HK-2 (cell line): ENCODE data around the gene ANKUB1.
A peak's percentile ranks its signal among the peaks of the same experiment; 100 is the strongest.
"Not testable (repeated sequence)": the region's sequence is repeated elsewhere in the genome, so short reads cannot be mapped to it uniquely, and the experiment has no call there.

Experiments used
- DNase-seq: peaks from one replicate; pipeline ENCODE4 v3.0.0-alpha.2; 2018; ENCODE audit not compliant: unreplicated experiment

The ANKUB1 gene, protein sequence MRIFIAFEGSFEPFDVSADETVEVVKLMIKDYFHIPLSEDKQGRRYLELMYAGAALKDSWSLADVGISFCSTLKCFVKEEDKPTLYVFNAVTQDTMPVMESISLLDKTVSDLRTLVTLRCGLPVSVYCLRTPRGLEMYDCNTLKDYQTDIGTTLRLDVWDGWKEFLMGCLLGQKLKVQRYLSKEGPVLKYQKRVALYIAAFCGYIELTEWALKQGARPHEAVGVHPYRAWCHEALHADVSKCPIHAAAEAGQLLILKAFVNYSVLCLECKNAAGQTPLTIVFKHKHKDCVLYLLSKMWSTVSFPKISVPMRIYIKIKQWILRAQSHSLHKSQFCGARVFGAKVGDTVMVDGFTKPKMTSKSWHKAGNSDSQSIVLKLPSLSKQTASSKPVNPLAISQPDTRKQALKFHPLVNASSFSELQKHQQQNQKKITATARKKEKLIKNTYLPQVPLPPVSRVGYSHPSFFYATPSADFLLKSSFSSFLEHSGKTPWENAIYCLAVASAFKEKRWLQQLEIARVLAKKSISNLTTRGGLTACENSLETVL

DNA sequence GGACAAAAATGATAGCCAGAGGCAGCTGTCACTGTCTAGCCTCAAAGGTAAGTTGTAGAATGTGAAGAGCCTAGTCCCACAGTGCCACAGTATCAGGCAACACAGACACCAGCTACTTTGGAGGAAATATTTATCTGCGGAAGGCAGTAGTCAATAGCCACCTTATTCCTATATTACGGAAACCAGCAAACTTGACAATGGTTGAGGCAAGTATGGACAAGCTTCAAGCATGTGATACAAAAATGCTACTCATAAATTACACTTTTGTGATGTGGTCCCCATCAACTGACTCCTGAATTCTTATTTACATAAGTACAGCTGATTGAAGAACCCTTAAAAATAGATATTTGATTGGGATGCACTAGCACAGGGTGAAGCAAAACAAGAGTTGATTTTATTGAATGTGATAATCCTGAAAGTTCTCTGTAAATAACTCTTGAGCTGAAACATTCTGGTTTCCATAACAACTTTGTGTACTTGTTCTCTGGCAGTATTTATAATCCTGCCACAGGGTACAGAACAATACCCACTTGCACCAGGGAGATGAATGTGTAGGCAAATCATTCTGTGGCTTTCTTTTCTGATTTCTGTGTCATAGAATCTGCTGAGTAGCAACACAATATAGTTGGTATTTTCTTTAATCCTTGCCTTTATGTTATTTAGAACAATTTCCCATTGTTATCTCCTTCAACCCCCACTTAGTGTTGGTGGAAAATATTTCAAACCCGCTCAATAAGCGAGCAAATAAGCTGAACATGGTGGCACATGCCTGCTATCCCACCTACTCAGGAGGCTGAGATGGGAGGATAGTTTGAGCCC, at the start of gene ANKUB1:
Gene ANKUB1 (minus strand): TSS at position 103 of the 819 bp plus-strand sequence. CDS start 188 bp downstream, outside the sequence.
- DNase-seq, result no peak

DNA sequence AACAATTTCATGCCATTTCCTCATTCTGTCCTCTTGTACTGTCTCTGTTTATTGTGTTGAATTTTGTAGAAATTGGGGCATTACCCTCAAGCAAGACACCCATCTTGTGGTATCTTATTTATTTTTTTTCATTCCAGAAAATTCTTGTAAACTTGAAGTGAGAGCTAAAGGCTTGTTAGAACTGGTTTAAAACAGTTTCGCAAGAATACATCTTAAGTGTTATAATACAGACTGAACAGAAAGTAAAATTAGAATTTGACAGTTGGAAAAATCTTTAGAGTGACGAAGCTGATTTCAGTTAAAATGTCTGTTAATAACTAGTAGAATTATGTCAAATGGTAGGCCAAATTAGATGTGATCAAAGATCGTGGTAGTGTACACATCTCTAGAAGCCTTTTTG, 47.5 kb upstream of the ANKUB1 start:
- no peak for DNase-seq

DNA sequence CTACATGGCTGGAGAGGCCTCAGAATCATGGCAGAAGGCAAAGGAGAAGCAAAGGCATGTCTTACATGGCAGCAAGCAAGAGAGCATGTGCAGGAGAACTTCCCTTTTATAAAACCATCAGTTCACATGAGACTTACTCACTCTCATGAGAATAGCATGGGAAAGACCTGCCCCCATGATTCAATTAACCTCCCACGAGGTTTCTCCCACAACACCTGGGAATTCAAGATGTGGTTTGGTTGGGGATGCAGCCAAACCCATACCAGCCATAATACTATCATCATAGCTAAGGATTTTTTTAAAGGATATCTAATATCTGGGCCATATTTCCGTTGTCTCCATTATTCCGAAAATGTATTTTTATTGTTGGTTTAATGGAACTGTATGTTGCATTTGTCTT, 47.1 kb upstream of the ANKUB1 start:
- not testable (repeated sequence) for DNase-seq

DNA sequence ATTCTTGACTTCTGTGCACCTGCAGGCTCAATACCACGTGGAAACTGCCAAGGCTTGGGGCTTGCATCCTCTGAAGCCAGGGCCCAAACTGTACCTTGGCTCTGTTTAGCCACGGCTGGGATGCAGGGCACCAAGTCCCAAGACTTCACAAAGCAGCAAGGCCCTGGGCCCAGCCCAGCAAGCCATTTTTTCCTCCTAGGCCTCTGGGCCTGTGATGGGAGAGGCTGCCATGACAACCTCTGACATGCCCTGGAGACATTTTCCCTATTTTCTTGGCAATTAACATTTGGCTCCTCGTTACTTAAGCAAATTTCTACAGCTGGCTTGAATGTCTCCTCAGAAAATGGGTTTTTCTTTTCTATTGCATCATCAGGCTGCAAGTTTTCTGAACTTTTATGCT, 46.1 kb upstream of the ANKUB1 start:
- DNase-seq, result not testable (repeated sequence)

DNA sequence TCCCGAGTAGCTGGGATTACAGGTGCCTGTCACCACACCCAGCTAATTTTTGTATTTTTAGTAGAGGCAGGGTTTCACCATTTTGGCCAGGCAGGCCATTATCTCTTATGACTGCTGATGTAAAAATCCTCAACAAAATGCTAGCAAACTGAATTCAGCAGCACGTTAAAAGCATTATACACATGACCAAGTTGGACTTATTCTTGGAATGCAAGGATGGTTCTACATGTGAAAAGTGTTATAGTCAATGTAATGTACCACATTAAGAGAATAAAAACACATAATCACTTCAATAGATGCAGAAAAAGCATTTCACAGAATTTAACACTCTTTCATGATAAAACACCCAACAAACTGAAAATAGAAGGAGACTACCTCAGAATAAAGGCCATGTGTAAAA, 40.9 kb upstream of the ANKUB1 start:
- no peak for DNase-seq

DNA sequence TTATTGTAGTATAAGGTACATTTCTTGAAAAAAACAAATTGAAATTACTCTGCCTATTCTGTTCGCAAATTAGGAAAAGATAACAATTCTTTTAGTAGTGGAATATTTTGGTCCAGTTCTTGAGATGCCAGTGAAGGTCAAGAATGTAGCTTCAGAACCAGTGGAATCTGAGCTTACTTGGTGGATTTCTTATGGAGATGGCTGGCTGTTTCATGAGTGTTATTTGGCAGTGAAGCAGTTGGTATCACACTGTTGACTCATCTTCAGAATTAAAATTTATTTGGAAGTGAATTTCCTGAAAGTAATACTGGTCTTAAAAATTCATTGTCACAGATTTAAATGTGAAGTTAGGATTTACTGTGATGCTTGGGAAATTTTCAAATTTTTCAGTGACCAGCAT, 39.7 kb upstream of the ANKUB1 start:
- DNase-seq, result no peak

DNA sequence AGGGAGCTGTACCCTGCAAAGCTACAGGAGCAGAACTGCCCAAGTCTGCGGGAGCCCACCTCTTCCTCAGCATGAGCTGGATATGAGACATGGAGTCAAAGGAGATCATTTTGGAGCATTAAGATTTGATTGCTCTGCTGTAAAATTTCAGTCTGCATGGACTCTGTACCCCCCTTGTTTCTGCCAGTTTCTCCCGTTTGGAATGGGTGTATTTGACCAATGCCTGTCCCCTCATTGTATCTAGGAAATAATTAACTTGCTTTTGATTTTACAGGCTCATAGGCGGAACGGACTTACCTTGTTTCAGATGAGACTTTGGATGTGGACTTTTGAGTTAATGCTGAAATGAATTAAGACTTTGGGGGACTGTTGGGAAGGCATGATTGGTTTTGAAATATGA, 39.0 kb upstream of the ANKUB1 start:
- no peak for DNase-seq

DNA sequence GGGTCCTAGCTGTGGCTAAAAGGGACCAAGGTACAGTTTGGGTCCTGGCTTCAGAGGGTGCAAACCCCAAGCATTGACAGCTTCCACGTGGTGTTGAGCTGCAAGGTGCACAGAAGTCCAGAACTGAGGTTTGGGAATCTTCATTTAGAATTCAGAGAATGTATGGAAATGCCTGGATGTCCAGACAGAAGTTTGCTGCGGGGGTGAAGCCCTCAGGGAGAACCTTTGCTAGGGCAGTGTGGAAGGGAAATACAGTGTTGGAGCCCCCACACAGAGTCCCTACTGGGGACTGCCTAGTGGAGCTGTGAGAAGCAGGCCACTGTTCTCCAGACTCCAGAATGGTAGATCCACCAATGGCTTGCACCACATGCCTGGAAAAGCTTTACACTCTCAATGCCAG, 38.5 kb upstream of the ANKUB1 start:
- no peak for DNase-seq

DNA sequence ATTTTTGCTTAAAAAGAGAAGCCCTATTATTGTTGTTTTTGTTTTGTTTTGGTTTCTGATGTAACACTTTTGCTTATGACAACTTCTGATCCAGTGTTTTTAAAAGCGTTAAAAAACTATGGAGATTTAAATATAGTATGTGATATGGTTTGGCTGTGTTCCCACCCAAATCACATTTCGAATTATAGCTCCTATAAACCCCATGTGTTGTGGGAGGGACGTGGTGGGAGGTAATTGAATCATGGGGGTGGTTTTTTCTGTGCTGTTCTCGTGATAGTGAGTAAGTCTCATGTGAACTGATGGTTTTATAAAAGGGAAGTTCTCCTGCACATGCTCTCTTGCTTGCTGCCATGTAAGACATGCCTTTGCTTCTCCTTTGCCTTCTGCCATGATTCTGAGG, 37.3 kb upstream of the ANKUB1 start:
- DNase-seq, result not testable (repeated sequence)

DNA sequence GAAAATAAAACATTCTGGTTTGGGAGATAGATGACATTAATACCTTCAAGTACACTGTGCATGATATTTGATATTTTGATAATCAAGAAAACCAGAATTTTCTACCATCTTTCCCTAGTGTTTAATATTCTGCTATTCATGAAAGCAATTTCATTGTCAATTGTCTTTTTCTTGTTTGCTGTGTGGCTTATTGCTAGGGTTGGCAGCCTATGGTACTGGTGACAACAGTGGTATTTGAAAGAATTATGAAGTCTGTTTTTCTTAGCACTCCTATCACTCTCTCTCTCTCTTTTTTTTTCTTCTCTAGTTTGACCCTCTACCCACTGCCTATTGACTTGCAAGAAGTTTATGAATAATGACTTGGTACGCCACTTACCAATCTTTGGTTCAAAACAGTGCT, 36.0 kb upstream of the ANKUB1 start:
- DNase-seq, result no peak

DNA sequence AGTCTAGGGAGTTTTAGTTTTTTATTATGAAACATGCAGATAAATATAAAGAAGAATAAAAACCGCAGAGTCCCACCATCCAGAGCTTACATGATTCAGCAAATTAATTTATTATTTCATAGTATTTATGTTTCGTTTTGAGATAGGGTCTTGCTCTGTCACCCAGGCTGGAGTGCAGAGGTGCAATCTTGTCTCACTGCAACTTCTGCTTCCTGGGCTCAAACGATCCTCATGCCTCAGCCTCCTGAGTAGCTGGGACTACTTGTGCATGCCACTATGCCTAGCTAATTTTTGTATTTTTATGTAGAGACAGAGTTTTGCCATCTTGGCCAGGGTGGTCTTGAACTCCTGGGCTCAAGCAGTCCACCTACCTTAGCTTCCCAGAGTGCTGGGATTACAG, 34.3 kb upstream of the ANKUB1 start:
- no peak for DNase-seq

DNA sequence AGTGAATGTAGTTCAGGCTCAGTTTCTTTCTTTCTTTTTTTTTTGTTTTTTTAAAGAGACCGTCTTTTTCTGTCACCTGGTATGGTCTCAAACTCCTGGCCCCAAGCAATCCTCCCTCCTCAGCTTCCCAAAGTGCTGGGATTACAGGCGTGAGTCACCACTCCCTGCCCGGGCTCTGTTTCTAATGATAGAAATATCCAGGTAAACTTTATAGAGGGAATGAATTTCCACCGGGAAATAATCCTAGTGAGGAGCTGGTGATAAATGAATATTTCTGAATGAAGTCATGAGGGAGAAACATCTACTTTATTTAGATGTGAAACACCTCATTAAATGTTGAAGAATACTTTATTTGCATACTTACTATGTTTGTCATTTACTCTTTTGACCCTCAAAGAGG, 27.8 kb upstream of the ANKUB1 start:
- no peak for DNase-seq

DNA sequence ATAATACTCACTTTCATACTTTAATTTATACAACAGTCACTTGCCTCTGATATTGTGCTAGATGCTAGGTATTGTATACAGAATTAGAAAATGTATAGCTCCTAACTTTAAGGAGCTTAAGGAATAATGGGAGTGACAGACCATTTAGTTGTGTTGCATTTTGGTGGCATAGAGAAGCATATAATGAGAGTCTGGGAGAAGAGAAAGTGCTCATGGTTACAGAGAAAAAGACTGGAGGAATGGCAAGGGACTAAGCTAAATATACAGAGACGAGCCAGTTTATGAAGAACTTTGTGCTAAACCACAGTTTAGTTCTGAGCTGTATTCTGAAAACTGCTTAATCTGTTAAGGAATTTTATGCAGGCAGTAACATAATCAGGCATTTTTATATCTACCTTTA, 27.1 kb upstream of the ANKUB1 start:
- no peak for DNase-seq

DNA sequence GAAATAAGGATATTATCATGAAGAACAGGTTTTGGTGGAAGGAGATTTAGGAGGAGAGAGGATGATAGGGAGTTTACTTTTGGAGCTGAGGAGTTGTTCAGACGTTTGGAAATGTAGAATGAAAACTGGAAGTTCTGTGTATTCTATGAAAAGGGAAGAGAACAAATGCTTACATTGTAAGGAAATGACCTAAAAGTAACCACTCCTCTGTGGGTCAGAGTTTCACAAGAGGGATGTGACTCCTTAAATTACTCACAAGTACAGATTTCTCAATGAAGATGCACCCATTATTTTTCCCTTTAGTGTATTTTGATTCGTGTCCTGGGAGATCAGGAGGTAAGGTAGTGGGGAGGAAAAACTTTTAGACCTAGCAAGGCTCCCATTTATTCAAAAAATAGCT, 24.6 kb upstream of the ANKUB1 start:
- DNase-seq, result no peak

DNA sequence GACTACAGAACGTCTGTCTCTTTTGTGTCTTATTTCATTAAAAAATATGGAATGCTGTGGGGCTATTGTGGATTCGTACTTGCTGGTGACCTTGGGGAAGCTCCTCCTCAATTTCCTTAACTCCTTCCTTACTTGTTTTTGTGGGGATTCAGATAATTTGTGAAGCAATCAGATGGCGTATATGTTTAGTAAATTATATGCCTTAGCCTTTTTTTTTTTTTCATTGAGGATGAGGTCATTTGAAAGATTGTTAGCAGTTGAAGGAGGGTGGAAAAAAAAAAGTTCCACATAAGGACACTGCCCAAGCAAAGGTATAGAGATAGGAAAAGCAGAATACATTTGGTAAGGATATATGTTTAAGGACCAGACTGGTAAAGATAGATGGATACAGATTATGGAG, 24.0 kb upstream of the ANKUB1 start:
- no peak for DNase-seq

DNA sequence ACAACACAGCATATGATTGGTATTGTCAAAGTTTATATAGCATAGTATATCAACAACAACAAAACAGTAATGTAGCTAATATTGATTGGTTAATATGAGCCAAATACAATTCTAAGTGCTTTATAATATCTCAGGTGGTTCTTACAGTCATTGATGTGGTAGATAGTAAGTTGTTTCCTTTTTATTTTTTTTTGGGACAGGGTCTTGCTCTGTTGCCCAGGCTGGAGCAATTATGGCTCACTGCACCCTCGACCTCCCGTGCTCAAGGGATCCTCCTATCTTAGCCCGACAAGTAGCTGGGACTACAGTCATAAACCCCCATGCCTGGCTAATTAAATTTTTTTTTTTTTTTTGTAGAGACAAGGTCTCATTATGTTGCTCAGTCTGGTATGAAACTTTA, 23.4 kb upstream of the ANKUB1 start:
- no peak for DNase-seq

DNA sequence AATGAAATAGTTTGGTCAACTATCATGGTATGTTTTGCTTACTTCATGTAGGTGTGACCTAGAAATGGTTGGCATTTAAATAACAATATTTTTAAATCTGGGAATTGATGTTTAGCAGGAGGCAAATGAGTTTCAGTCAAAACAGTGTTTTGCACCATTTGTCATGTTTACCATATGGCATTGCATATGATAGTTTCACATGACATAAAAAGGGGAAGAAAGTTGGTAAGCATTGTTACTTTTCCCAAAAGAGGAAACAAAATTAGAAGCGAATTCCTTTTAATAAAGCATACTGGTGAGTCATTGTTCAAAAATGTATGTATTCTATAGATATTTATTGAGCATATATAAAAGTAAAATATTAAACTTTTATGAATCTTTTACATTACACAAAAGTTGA, 23.0 kb upstream of the ANKUB1 start:
- no peak for DNase-seq

DNA sequence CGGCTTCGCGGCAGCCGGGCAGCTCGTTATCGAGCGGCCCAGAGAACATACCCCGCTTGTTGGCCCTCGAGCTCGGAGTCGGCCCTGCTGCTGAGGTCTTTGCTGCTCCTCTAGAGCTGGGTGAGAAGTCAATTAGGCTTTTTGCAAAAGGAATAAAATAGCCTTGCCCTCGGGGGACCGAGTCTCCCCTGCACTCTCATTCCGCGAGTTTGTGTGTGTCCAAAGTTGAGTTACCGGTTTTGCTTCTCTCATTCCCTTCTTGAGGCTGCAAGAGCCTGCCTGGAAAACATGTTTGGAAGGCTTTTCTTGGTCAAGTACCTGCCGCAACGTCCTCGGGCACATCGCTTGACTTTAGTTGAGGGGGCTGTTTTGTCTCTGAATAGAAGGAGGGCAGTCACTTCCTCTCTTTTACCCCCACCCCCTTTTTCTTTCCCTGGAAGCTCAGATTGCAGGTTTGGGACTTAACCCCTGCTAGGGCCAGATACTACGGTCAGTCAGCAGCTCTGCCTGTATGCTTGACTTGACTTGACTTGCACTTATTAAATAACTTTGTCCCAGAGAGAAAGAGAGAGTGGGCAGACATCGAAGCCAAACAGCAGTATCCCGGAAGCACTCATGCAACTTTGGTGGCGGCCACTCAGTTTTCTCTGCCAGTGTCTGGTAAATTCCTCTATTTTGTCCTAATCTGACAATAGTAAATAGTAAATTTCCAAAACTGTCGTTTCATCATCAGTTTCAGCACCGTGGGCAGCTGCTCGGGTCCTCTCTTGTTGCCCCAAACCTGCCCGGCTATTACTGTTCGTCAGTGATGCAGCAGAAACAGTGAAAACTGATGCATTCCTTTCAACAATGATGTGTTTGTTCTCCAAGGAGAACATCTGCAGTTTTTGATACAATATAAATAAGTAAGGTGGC, 21.3 kb upstream of the ANKUB1 start:
- DNase-seq, result peak; percentile 40

DNA sequence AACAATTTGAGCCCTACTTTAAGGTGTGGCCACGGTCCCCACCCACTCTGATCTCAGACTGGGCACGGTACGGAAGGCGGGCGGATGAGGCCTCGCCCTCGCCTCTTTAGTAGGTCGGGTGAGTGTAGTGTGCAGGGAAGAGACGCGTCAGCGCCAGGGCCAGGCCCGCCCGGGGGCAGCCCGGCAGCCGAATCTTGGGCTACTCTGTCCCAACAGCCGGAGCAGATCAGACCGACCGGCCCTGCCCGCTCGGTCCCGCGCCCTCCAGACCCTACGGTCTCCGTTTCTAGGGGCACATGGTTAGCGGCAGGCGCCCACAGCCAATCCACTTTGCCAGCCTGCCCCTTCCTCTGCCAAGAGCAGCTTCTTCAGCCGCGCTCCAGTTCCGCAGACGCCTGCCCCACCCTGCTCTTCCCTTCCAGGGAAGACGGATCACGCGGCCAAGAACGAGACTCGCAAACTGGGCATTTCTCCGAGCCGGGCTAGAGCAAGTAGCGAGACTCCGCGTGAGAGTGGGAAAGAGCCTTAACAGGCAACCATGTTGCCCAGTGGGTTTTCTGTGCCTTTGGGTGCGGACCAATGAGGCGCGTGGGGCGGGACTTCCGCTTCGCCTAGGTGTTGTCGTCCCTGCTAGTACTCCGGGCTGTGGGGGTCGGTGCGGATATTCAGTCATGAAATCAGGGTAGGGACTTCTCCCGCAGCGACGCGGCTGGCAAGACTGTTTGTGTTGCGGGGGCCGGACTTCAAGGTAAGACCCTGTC, 20.4 kb upstream of the ANKUB1 start, which contains the start of gene RNF13:
Gene RNF13 (plus strand): TSS at position 610 of the 761 bp plus-strand sequence. CDS start 32,812 bp downstream, outside the sequence.
- DNase-seq, result peak; percentile 97

DNA sequence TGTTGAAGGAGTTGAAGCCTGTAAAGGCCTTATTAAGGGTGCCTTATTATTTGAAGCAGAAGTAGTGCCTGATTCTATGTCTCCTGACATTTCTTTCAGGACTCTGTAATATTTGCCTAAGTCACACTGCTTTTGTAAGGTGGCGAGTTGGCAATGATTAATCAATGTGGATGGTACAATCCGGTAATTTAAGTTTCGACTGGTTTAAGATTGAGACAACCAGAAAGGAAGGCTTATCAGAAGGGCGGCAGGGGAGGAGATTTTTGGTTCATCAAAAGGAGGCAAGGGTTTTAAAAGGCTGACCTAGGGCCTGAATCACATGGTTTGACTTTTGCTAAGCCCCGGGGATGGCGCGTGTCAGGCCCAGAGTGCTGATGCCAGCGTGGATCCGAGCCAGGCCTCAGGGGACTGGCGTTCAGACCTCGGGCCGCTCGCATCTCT, 19.8 kb upstream of the ANKUB1 start:
- no peak for DNase-seq

DNA sequence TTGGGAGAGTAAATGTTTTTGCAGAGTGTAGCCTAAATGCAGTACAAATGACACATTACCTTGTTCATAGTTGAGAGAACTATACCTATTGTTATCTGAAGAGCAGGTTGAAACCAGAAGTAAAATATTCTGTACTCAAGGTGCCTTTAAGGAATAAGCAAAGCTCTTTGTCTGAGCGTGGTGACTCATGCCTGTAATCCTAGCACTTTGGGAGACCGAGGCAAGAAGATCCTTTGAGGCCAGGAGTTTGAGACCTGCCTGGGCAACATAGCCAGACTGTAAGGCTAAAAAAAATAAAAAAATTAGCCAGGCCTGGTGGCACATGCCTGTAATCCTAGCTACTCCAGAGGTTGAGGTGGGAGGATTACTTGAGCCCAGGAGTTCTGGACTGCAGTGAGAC, 18.5 kb upstream of the ANKUB1 start:
- DNase-seq, result no peak
